ENCODE data around the gene RPL9. TPM values are rescaled to one million over a fixed set of nuclear protein-coding genes. Genes with fewer than 3 reads are reported as not detected.
"Not testable (repeated sequence)": the region's sequence is repeated elsewhere in the genome, so short reads cannot be mapped to it uniquely, and the experiment has no call there.

Gene RPL9
- total RNA-seq, 1 donor, result 1,596 TPM

DNA sequence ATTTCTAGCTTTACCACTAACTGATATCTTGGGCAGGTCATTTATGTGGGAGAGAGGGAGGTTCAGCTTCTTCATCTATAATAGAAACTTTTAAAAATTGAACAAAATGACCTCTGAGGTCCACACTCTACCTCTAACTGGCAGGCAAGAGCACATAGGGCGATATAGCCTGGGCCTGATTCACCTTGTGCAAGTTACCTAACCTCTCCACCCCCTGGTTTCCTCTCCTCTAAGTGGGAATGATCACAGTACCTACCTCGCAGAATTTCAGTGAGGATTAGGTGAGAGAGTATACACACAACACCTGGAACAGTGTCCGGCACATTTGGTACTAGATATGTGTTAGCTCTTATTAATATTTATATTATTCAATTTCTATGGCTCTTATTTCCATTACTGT, 36.5 kb downstream of the RPL9 start:
- TF ChIP-seq, protein P1, sequence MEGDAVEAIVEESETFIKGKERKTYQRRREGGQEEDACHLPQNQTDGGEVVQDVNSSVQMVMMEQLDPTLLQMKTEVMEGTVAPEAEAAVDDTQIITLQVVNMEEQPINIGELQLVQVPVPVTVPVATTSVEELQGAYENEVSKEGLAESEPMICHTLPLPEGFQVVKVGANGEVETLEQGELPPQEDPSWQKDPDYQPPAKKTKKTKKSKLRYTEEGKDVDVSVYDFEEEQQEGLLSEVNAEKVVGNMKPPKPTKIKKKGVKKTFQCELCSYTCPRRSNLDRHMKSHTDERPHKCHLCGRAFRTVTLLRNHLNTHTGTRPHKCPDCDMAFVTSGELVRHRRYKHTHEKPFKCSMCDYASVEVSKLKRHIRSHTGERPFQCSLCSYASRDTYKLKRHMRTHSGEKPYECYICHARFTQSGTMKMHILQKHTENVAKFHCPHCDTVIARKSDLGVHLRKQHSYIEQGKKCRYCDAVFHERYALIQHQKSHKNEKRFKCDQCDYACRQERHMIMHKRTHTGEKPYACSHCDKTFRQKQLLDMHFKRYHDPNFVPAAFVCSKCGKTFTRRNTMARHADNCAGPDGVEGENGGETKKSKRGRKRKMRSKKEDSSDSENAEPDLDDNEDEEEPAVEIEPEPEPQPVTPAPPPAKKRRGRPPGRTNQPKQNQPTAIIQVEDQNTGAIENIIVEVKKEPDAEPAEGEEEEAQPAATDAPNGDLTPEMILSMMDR (IDR thresholded peaks at IDR 0.05; ENCODE audit: insufficient read depth, low read depth, low read length), result no peak
- no peak overlapping the region for H3K4me3 ChIP-seq (ENCODE audit: low read depth, low read length)
- no peak for DNase-seq (ENCODE audit: low read depth)

DNA sequence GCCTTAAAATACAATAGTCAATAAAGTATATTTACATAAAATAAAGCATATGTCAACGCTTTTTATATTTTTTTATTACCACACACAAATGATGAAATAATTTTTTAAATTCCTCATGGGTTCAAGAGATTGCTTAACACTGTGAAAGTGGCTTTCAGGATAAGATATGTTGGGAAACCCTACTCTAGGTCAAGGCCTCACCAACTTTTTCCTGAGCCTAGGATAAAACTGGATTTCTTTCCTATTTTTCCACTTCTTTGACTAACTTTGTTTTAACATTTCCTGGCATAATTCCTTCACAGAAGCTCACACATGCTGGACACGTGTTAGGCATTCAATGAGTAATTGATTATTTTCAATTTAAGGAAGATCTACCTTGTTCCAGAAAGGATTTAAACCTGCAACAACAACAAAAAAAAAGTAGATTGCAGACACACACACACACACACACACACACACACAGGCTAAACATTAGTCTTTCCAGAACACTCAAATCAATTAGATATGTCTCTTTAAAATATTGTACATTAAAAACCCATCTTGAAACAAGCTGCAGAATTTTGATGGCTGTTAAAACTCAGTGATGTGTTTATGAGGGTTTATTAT, 42.9 kb downstream of the RPL9 start:
- TF ChIP-seq, protein P1 (IDR thresholded peaks at IDR 0.05; ENCODE audit: insufficient read depth, low read depth, low read length), result no peak
- DNase-seq (ENCODE audit: low read depth), result peak; percentile 68

GRCh38 chr4:39411561-39411960, 47.2 kb downstream of the RPL9 start:
- DNase-seq (ENCODE audit: low read depth); H3K4me3 ChIP-seq (ENCODE audit: low read depth, low read length): not testable (repeated sequence)

More for the DNA sequence above, 42.9 kb downstream of the RPL9 start:
- no peak overlapping the region for H3K4me3 ChIP-seq (ENCODE audit: low read depth, low read length)

DNA sequence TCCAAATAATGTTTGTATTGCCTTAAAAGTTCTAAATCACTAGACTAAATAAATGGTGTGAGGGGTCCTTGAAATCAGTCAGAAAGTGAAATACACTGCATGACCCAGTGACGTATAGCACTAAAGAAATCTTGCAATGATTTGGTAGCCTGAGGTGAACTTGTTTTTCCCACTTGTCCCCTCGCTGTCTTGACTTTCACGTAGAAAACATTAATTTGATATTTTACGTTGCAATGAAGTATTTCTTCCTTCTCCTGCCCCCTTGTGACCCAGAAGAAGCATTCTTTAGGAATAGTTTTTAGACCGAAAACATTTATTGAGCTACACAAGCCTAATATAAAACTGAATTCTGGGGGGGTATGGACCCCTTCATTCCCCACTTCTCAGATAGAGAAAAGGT, 48.3 kb downstream of the RPL9 start:
- H3K4me3 ChIP-seq (ENCODE audit: low read depth, low read length), result no peak overlapping the region
- TF ChIP-seq, protein P1 (IDR thresholded peaks at IDR 0.05; ENCODE audit: insufficient read depth, low read depth, low read length), result peak; percentile 35
- DNase-seq (ENCODE audit: low read depth), result peak; percentile 21

DNA sequence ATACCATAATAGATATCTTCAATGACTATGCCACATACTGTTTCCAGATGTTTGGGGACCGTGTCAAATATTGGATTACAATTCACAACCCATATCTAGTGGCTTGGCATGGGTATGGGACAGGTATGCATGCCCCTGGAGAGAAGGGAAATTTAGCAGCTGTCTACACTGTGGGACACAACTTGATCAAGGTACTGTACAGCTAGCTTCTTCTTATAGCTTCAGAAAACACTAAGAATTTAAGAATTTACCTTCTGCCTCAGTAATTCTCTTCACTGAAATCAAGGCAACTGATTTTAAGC, 51.2 kb downstream of the RPL9 start:
- TF ChIP-seq, protein P1 (IDR thresholded peaks at IDR 0.05; ENCODE audit: insufficient read depth, low read depth, low read length), result no peak
- no peak for DNase-seq (ENCODE audit: low read depth)

DNA sequence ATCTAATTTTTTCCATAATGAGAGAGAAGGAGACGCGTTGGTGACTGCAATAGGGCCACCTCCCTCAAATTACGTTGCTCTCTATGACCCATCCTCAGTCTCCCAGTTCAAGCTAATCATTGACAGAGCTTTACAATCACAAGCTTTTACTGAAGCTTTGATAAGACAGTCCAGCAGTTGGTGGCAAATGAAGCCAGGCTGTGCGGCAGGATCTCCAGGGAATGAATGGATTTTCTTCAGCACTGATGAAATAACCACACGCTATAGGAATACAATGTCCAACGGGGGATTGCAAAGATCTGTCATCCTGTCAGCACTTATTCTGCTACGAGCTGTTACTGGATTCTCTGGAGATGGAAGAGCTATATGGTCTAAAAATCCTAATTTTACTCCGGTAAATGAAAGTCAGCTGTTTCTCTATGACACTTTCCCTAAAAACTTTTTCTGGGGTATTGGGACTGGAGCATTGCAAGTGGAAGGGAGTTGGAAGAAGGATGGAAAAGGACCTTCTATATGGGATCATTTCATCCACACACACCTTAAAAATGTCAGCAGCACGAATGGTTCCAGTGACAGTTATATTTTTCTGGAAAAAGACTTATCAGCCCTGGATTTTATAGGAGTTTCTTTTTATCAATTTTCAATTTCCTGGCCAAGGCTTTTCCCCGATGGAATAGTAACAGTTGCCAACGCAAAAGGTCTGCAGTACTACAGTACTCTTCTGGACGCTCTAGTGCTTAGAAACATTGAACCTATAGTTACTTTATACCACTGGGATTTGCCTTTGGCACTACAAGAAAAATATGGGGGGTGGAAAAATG, 51.7 kb downstream of the RPL9 start, which contains the start of gene KLB:
TSS of gene KLB (plus strand) at position 168 of the 821 bp plus-strand sequence. CDS start at position 188, 20 bp downstream.
- TF ChIP-seq, protein P1 (IDR thresholded peaks at IDR 0.05; ENCODE audit: insufficient read depth, low read depth, low read length), result no peak
- H3K4me3 ChIP-seq (ENCODE audit: low read depth, low read length), result no peak within 1 kb of the TSS
- DNase-seq (ENCODE audit: low read depth), result no peak

More for the DNA sequence above, 51.2 kb downstream of the RPL9 start:
- no peak overlapping the region for H3K4me3 ChIP-seq (ENCODE audit: low read depth, low read length)

Small RNAs within 50 kb of the gene (small RNA-seq; reads per million reads assigned to genes)
- gene MIR5591, result not detected
- not detected for gene RF00019

Other genes with a start within 250 kb of the RPL9 start
- gene RFC1, start 92.6 kb downstream of the RPL9 start, total RNA-seq, result 55.3 and 56.0 TPM in 2 replicates
- gene KLB, start 52.0 kb downstream of the RPL9 start, total RNA-seq, result not detected in 2 replicates
- gene LIAS, start 134 bp upstream of the RPL9 start, total RNA-seq, result 6.1 and 6.9 TPM in 2 replicates
- gene UGDH, start 68.5 kb upstream of the RPL9 start, total RNA-seq, result 159 and 163 TPM in 2 replicates
- gene SMIM14, start 179.9 kb upstream of the RPL9 start, total RNA-seq, result 24.5 and 29.4 TPM in 2 replicates
- gene UBE2K, start 239.2 kb upstream of the RPL9 start, total RNA-seq, result 14.8 and 19.0 TPM in 2 replicates